ENCODE measurements around the gene CEP41. TPM values are rescaled to one million over a fixed set of nuclear protein-coding genes. Genes with fewer than 3 reads are reported as not detected.

The CEP41 gene
- total RNA-seq, 2 donors from 2014 or later = 6.9 to 8.3 TPM

- no peak overlapping the region for H3K27ac ChIP-seq
- TF ChIP-seq POLR2A (IDR thresholded peaks at IDR 0.05) = no peak
- TF ChIP-seq CTCF (IDR thresholded peaks at IDR 0.05) = no peak
- intact Hi-C loops (cut with DNase I) = no loop called here
- H3K9me3 ChIP-seq = no peaks in the 10 kb centered on the region
- H3K4me1 ChIP-seq = no peaks in the 10 kb centered on the region
- ATAC-seq (no peak), DNase-seq (no peak)
- H3K4me3 ChIP-seq = no peak overlapping the region
- 81 to 93% methylated on average over 4 of the region's 4 CpGs for WGBS, 2 donors
- H3K36me3 ChIP-seq (replicated peaks in 1 of 2; ENCODE audit: insufficient read depth in 1 of 2, low read depth in 2 of 2) = no peaks in the 10 kb centered on the region
- no peaks in the 10 kb centered on the region for H3K27me3 ChIP-seq
Measured at GRCh38 chr7:130409712-130410072, 31.1 kb downstream of the CEP41 start.

GRCh38 chr7:130409067-130409711 lies 31.6 kb downstream of the CEP41 start:
- H3K27ac ChIP-seq = no peak overlapping the region
- no peaks in the 10 kb centered on the region for H3K9me3 ChIP-seq
- H3K27me3 ChIP-seq = no peaks in the 10 kb centered on the region
- intact Hi-C loops (cut with DNase I) = no loop called here
- H3K4me3 ChIP-seq = no peak overlapping the region
- TF ChIP-seq POLR2A (IDR thresholded peaks at IDR 0.05) = no peak
- no peak for TF ChIP-seq CTCF (IDR thresholded peaks at IDR 0.05)
- WGBS, 2 donors = 76 to 78% methylated on average over 3 of the region's 3 CpGs
- no peaks in the 10 kb centered on the region for H3K4me1 ChIP-seq
- ATAC-seq = no peak
- no peak for DNase-seq
- no peaks in the 10 kb centered on the region for H3K36me3 ChIP-seq (replicated peaks in 1 of 2; ENCODE audit: insufficient read depth in 1 of 2, low read depth in 2 of 2)

GRCh38 chr7:130405003-130405402 lies 35.8 kb downstream of the CEP41 start:
- H3K27ac ChIP-seq = no peak overlapping the region
- no peak for TF ChIP-seq POLR2A (IDR thresholded peaks at IDR 0.05)
- TF ChIP-seq CTCF (IDR thresholded peaks at IDR 0.05) = no peak
- no peak for ATAC-seq
- intact Hi-C loops (cut with DNase I) = no loop called here
- no peaks in the 10 kb centered on the region for H3K9me3 ChIP-seq
- no peaks in the 10 kb centered on the region for H3K4me1 ChIP-seq
- no peaks in the 10 kb centered on the region for H3K27me3 ChIP-seq
- no peaks in the 10 kb centered on the region for H3K36me3 ChIP-seq (replicated peaks in 1 of 2; ENCODE audit: insufficient read depth in 1 of 2, low read depth in 2 of 2)
- WGBS, 2 donors = 77 to 78% methylated on average over 2 of the region's 2 CpGs
- H3K4me3 ChIP-seq = no peak overlapping the region
- DNase-seq = no peak

- no peak for ATAC-seq
- intact Hi-C loops (cut with DNase I) = no loop called here
- DNase-seq = no peak
- H3K9me3 ChIP-seq = no peaks in the 10 kb centered on the region
- WGBS, 2 donors = 90 to 91% methylated on average over 3 of the region's 3 CpGs
- no peak overlapping the region for H3K27ac ChIP-seq
- no peaks in the 10 kb centered on the region for H3K36me3 ChIP-seq (replicated peaks in 1 of 2; ENCODE audit: insufficient read depth in 1 of 2, low read depth in 2 of 2)
- no peaks in the 10 kb centered on the region for H3K4me1 ChIP-seq
- H3K4me3 ChIP-seq = no peak overlapping the region
- H3K27me3 ChIP-seq = no peaks in the 10 kb centered on the region
- TF ChIP-seq CTCF (IDR thresholded peaks at IDR 0.05) (no peak), POLR2A (IDR thresholded peaks at IDR 0.05) (no peak)
Measured at GRCh38 chr7:130401578-130401977, 39.2 kb downstream of the CEP41 start.

- TF ChIP-seq CTCF (IDR thresholded peaks at IDR 0.05) (no peak), POLR2A (IDR thresholded peaks at IDR 0.05) (no peak)
- no peaks in the 10 kb centered on the region for H3K4me1 ChIP-seq
- H3K9me3 ChIP-seq = no peaks in the 10 kb centered on the region
- intact Hi-C loops (cut with DNase I) = no loop called here
- no peak for DNase-seq
- WGBS, 2 donors = 97 to 98% methylated on average over 1 of the region's 1 CpG
- ATAC-seq = no peak
- H3K36me3 ChIP-seq (replicated peaks in 1 of 2; ENCODE audit: insufficient read depth in 1 of 2, low read depth in 2 of 2) = no peaks in the 10 kb centered on the region
- no peak overlapping the region for H3K27ac ChIP-seq
- H3K4me3 ChIP-seq = no peak overlapping the region
- no peaks in the 10 kb centered on the region for H3K27me3 ChIP-seq
Measured at GRCh38 chr7:130401101-130401500, 39.7 kb downstream of the CEP41 start.

Measured in body of pancreas (tissue), 4 donors.